Gastroesophageal sphincter (tissue), 4 donors: Measurements from ENCODE around the gene ABTB2. TPM values are rescaled to one million over a fixed set of nuclear protein-coding genes. Genes with fewer than 3 reads are reported as not detected.

Experiments
- ATAC-seq: fragments of 150-250 bp; one replicate; pipeline ENCODE4 v1.9.1; 2016; ENCODE audit warnings: mild to moderate bottlenecking, moderate library complexity
- H3K27ac ChIP-seq, 4 donors: fragments of 200-600 bp; sonication (generic) in 3 of 4; 1 replicate in 3 of 4; 2 replicates in 1 of 4; pipeline ENCODE4 v1.5.1; 2016 to 2019
- H3K27me3 ChIP-seq: fragments of 200-600 bp; sonication (generic); one replicate; pipeline ENCODE4 v1.5.1; 2019
- H3K36me3 ChIP-seq, 2 donors: fragments of 200-600 bp; sonication (generic); one replicate each; pipeline ENCODE4 v1.5.1; 2019; ENCODE audit warnings: control low read depth in 1 of 2
- H3K4me1 ChIP-seq, 3 donors: fragments of 200-600 bp; sonication (generic); 1 replicate in 2 of 3; 2 replicates in 1 of 3; pipeline ENCODE4 v1.5.1; 2016 to 2019; ENCODE audit warnings: control low read depth in 2 of 3
- H3K4me3 ChIP-seq, 2 donors: fragments of 200-600 bp; sonication (generic); one replicate each; pipeline ENCODE4 v1.5.1; 2019; ENCODE audit warnings: mild to moderate bottlenecking in 1 of 2, moderate library complexity in 1 of 2
- H3K9me3 ChIP-seq, 3 donors: fragments of 200-600 bp; sonication (generic); one replicate each; pipeline ENCODE4 v1.5.1; 2017 to 2019; ENCODE audit warnings: control low read depth in 2 of 3
- CTCF ChIP-seq, 4 experiments: fragments of 200-600 bp in 2 of 4; fragments of 450-650 bp in 2 of 4; sonication (generic) in 1 of 4; IDR thresholded peaks; one replicate each; pipeline ENCODE4 v1.5.1; 2017 to 2019; ENCODE audit warnings: antibody characterized with exemption in 4 of 4, mild to moderate bottlenecking in 2 of 4, moderate library complexity in 2 of 4
- EP300 ChIP-seq: sonication (generic); formaldehyde crosslinking; IDR thresholded peaks from one replicate; pipeline ENCODE4 v1.6.1; 2017; ENCODE audit warnings: antibody characterized with exemption, mild to moderate bottlenecking
- POLR2A ChIP-seq, 2 donors: fragments of 450-650 bp; IDR thresholded peaks; one replicate each; pipeline ENCODE4 v1.6.1; 2017; ENCODE audit warnings: antibody characterized with exemption in 2 of 2, mild to moderate bottlenecking in 2 of 2, moderate library complexity in 1 of 2
- POLR2AphosphoS5 ChIP-seq: sonication (generic); formaldehyde crosslinking; IDR thresholded peaks from one replicate; pipeline ENCODE4 v1.6.1; 2017; ENCODE audit warnings: antibody characterized with exemption
- WGBS, 2 donors: methylation state at CpG; one replicate each; pipeline ENCODE4 v1.1.5; 2018; ENCODE audit warnings: low coverage in 1 of 2; 5-methylcytosine and 5-hydroxymethylcytosine counted together
- total RNA-seq, 4 donors: library from RNA; depleted of rRNA; stranded (reverse); fragments of >200 nt; gene quantifications; one replicate each; pipeline ENCODE4 v1.1.0, GENCODE V29; 2016

Gene ABTB2
- total RNA-seq, 4 donors from 2014 or later, result 4.1 to 11.0 (median 7.5) TPM

- Histone ChIP-seq H3K27me3 (no peaks in the 10 kb centered on the region), H3K36me3 (no peaks in the 10 kb centered on the region), H3K4me1 (peaks cover 0 to 15% (median 0%) of the 10 kb centered on the region in 3 donors), H3K9me3 (no peaks in the 10 kb centered on the region), H3K4me3 (no peak overlapping the region), H3K27ac (no peak overlapping the region)
- TF ChIP-seq POLR2A (IDR thresholded peaks at IDR 0.05) (no peak), EP300 (no peak), POLR2AphosphoS5 (no peak), CTCF (IDR thresholded peaks at IDR 0.05) (no peak)
- WGBS, 2 donors, result 73 to 95% methylated on average over 2 to 3 of the region's 4 CpGs
- ATAC-seq, result no peak
These were observed 40.1 kb downstream of the ABTB2 start for GRCh38 chr11:34317666-34318065.

GRCh38 chr11:34317036-34317360, 40.8 kb downstream of the ABTB2 start:
- Histone ChIP-seq H3K4me1 (peaks cover 0 to 21% (median 0%) of the 10 kb centered on the region in 3 donors), H3K27me3 (no peaks in the 10 kb centered on the region), H3K4me3 (no peak overlapping the region), H3K9me3 (no peaks in the 10 kb centered on the region), H3K27ac (no peak overlapping the region), H3K36me3 (no peaks in the 10 kb centered on the region)
- no peak for TF ChIP-seq EP300
- no peak for TF ChIP-seq CTCF (IDR thresholded peaks at IDR 0.05)
- no peak for ATAC-seq

GRCh38 chr11:34316347-34317035, 41.3 kb downstream of the ABTB2 start:
- TF ChIP-seq POLR2AphosphoS5 (no peak), POLR2A (IDR thresholded peaks at IDR 0.05) (no peak), EP300 (no peak), CTCF (IDR thresholded peaks at IDR 0.05) (no peak)
- Histone ChIP-seq H3K27ac (no peak overlapping the region), H3K27me3 (no peaks in the 10 kb centered on the region), H3K4me3 (no peak overlapping the region), H3K4me1 (peaks cover 0 to 25% (median 0%) of the 10 kb centered on the region in 3 donors), H3K9me3 (no peaks in the 10 kb centered on the region), H3K36me3 (no peaks in the 10 kb centered on the region)
- no peak for ATAC-seq
- 59 to 62% methylated on average over 8 of the region's 8 CpGs for WGBS, 2 donors

- H3K27me3 ChIP-seq, result no peaks in the 10 kb centered on the region
- no peak for ATAC-seq
- no peak overlapping the region for H3K27ac ChIP-seq
- H3K9me3 ChIP-seq, result no peaks in the 10 kb centered on the region
- 90 to 93% methylated on average over 4 to 7 of the region's 7 CpGs for WGBS, 2 donors
- H3K36me3 ChIP-seq, result no peaks in the 10 kb centered on the region
- no peak overlapping the region for H3K4me3 ChIP-seq
- TF ChIP-seq POLR2AphosphoS5, result no peak
- no peak for TF ChIP-seq CTCF (IDR thresholded peaks at IDR 0.05)
- no peak for TF ChIP-seq EP300
- no peak for TF ChIP-seq POLR2A (IDR thresholded peaks at IDR 0.05)
- H3K4me1 ChIP-seq, result peaks cover 0 to 36% (median 3%) of the 10 kb centered on the region in 3 donors
These were observed 42.4 kb downstream of the ABTB2 start for GRCh38 chr11:34315394-34315793.

GRCh38 chr11:34314936-34315335, 42.9 kb downstream of the ABTB2 start:
- peaks cover 0 to 40% (median 3%) of the 10 kb centered on the region in 3 donors for H3K4me1 ChIP-seq
- WGBS, 2 donors, result 85 to 98% methylated on average over 7 to 8 of the region's 10 CpGs
- H3K27me3 ChIP-seq, result no peaks in the 10 kb centered on the region
- H3K27ac ChIP-seq, result no peak overlapping the region
- H3K9me3 ChIP-seq, result no peaks in the 10 kb centered on the region
- TF ChIP-seq POLR2AphosphoS5 (no peak), EP300 (no peak), CTCF (IDR thresholded peaks at IDR 0.05) (no peak), POLR2A (IDR thresholded peaks at IDR 0.05) (no peak)
- no peak overlapping the region for H3K4me3 ChIP-seq
- no peak for ATAC-seq
- no peaks in the 10 kb centered on the region for H3K36me3 ChIP-seq
